GM23338 (cell line): ENCODE measurements around the gene ANKRD13C. TPM values are rescaled to one million over a fixed set of nuclear protein-coding genes. Genes with fewer than 3 reads are reported as not detected.
"Not testable (repeated sequence)": the region's sequence is repeated elsewhere in the genome, so short reads cannot be mapped to it uniquely, and the experiment has no call there.

Source experiments
- ATAC-seq: fragments of 200-7000 bp; cut with Tn5 transposase; 3 replicates; pipeline ENCODE4 v1.9.1; 2020
- DNase-seq: peaks from one replicate; pipeline ENCODE4 v3.0.0-alpha.2; 2015; ENCODE audit warnings: low spot score
- H2AFZ ChIP-seq: fragments of 200-600 bp; sonication (generic); 2 replicates; pipeline ENCODE4 v1.8.0; 2016; ENCODE audit warnings: antibody characterized with exemption, mild to moderate bottlenecking, moderate library complexity
- H3F3A ChIP-seq: fragments of 200-600 bp; sonication (generic); replicated peaks from 2 replicates; pipeline ENCODE4 v1.8.0; 2017; ENCODE audit warnings: antibody characterized with exemption, mixed run types, low read depth
- H3K27ac ChIP-seq: fragments of 200-600 bp; sonication (generic); 2 replicates; pipeline ENCODE4 v1.6.1; 2016; ENCODE audit warnings: low read depth
- H3K27me3 ChIP-seq: fragments of 200-600 bp; sonication (generic); 2 replicates; pipeline ENCODE4 v1.8.0; 2016; ENCODE audit warnings: mild to moderate bottlenecking, mixed run types, moderate library complexity; ENCODE audit not compliant: insufficient read depth
- H3K36me3 ChIP-seq: fragments of 200-600 bp; sonication (generic); 2 replicates; pipeline ENCODE4 v1.8.0; 2016; ENCODE audit warnings: mild to moderate bottlenecking; ENCODE audit not compliant: insufficient read depth
- H3K4me1 ChIP-seq: fragments of 200-600 bp; sonication (generic); 2 replicates; pipeline ENCODE4 v1.8.0; 2016; ENCODE audit warnings: mild to moderate bottlenecking, moderate library complexity; ENCODE audit not compliant: insufficient read depth
- H3K4me2 ChIP-seq: fragments of 200-600 bp; sonication (generic); 2 replicates; pipeline ENCODE4 v1.7.1; 2017; ENCODE audit warnings: mixed run types
- H3K4me3 ChIP-seq: fragments of 200-600 bp; sonication (generic); 2 replicates; pipeline ENCODE4 v1.6.1; 2016; ENCODE audit warnings: mixed run types
- H3K79me2 ChIP-seq: fragments of 200-600 bp; sonication (generic); replicated peaks from 2 replicates; pipeline ENCODE4 v1.8.0; 2017; ENCODE audit warnings: mild to moderate bottlenecking; ENCODE audit not compliant: insufficient read depth
- H3K9me2 ChIP-seq: fragments of 200-600 bp; sonication (generic); 2 replicates; pipeline ENCODE4 v1.8.0; 2017; ENCODE audit not compliant: insufficient read depth
- H4K20me1 ChIP-seq: fragments of 200-600 bp; sonication (generic); replicated peaks from 2 replicates; pipeline ENCODE4 v1.8.0; 2017; ENCODE audit warnings: mild to moderate bottlenecking; ENCODE audit not compliant: insufficient read depth
- H3K27ac Mint-ChIP-seq: 2 replicates; pipeline ENCODE4 v1.8.0; 2020; ENCODE audit warnings: inconsistent platforms, mild to moderate bottlenecking, moderate library complexity, mixed read lengths
- H3K27me3 Mint-ChIP-seq: 3 replicates; pipeline ENCODE4 v1.8.0; 2022; ENCODE audit warnings: low read depth, mild to moderate bottlenecking, moderate library complexity, mixed read lengths, inconsistent platforms; ENCODE audit not compliant: insufficient read depth, poor library complexity
- H3K36me3 Mint-ChIP-seq: 3 replicates; pipeline ENCODE4 v1.8.0; 2021; ENCODE audit warnings: low read depth, mild to moderate bottlenecking, inconsistent platforms, moderate library complexity, mixed read lengths
- H3K4me1 Mint-ChIP-seq: 3 replicates; pipeline ENCODE4 v1.8.0; 2020; ENCODE audit warnings: mild to moderate bottlenecking, inconsistent platforms, mixed read lengths
- H3K4me3 Mint-ChIP-seq: 3 replicates; pipeline ENCODE4 v1.8.0; 2021; ENCODE audit warnings: moderate library complexity, mild to moderate bottlenecking, inconsistent platforms, mixed read lengths
- H3K9me3 Mint-ChIP-seq: 3 replicates; pipeline ENCODE4 v1.8.0; 2020; ENCODE audit warnings: moderate library complexity, mild to moderate bottlenecking, inconsistent platforms, mixed read lengths
- CREB1 ChIP-seq: fragments of 250-450 bp; sonication (Bioruptor Pico); IDR thresholded peaks from 2 replicates; pipeline ENCODE4 v1.5.0; 2020; ENCODE audit warnings: low read depth, mild to moderate bottlenecking, moderate library complexity
- EZH2phosphoT487 ChIP-seq: fragments of 200-600 bp; sonication (generic); IDR thresholded peaks from one replicate; pipeline ENCODE4 v1.8.1; 2018; ENCODE audit warnings: antibody characterized with exemption; ENCODE audit not compliant: unreplicated experiment
- JUNB ChIP-seq: IDR thresholded peaks from one replicate; pipeline ENCODE4 v1.6.1; 2016; ENCODE audit warnings: antibody characterized with exemption; ENCODE audit not compliant: unreplicated experiment
- STAT1 ChIP-seq: IDR thresholded peaks from one replicate; pipeline ENCODE4 v1.6.1; 2016; ENCODE audit warnings: antibody characterized with exemption; ENCODE audit not compliant: unreplicated experiment
- ZNF114 ChIP-seq: fragments of 250-450 bp; sonication (Bioruptor Pico); IDR thresholded peaks from 2 replicates; pipeline ENCODE4 v1.5.0; 2020; ENCODE audit warnings: mild to moderate bottlenecking, moderate library complexity
- ZNF331 ChIP-seq: fragments of 250-450 bp; sonication (Bioruptor Pico); IDR thresholded peaks from 2 replicates; pipeline ENCODE4 v1.5.0; 2020; ENCODE audit warnings: low read depth, mild to moderate bottlenecking, moderate library complexity
- polyA plus RNA-seq: library from polyadenylated mRNA; unstranded; fragments of >200 nt; fragmentation: Nextera tagmentation; extraction: Ambion mirVana; gene quantifications from 2 replicates; pipeline ENCODE4 v1.2.1, GENCODE V29; 2016
- total RNA-seq: library from RNA; depleted of rRNA; stranded (reverse); fragments of >200 nt; shearing (Covaris generic); gene quantifications from 2 replicates; pipeline ENCODE4 v1.2.3, GENCODE V29; 2014
- TF ChIP-seq, protein P1 (sequence below): fragments of 250-450 bp; sonication (Bioruptor Pico); IDR thresholded peaks from 2 replicates; pipeline ENCODE4 v1.5.0; 2020; ENCODE audit warnings: mild to moderate bottlenecking, moderate library complexity

Gene ANKRD13C
- total and polyA plus RNA-seq, 2 experiments from 2014 or later: 12.3 to 32.5 TPM

DNA sequence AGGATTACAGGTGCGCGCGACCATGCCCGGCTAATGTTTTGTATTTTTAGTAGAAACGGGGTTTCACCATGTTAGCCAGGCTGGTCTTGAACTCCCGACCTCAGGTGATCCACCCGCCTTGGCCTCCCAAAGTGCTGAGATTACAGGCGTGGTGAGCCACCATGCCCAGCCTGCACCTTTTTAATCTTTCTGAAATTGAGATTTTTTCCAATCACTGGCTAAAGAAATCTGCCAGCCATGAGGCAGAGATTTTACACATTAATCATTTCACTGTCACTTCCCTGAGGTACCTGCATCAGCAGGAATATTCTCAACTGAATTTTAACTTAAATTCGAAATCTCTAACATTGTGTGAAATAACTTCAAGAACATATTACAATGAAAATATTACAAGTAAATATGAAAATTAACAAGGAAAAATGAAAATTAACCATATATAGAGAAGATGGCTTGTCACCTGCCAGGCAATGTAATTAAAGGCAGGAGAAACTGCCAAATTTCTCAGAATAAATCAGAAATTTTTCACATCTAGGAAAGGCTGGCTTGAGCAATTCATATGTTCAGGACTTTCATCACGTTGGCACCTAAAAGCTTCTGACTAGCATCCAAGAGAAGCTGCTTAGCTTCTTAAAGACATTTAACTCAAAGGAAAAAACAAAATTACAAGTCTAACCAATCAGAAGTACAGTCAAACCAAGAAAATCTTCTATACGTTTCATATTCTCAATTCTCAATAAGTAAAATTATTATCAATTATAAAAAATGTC lies 5.9 kb downstream of the ANKRD13C start:
- Histone ChIP-seq H3K27ac (no peak overlapping the region), H3K4me2 (no peak overlapping the region), H3K4me1 (peaks cover 7% of the 10 kb centered on the region), H3K4me3 (no peak overlapping the region), H2AFZ (no peak overlapping the region), H3K9me2 (no peaks in the 10 kb centered on the region), H3K36me3 (no peaks in the 10 kb centered on the region), H4K20me1 (peaks cover 43% of the 10 kb centered on the region), H3K27me3 (no peaks in the 10 kb centered on the region), H3F3A (no peaks in the 10 kb centered on the region), H3K79me2 (peaks cover 100% of the 10 kb centered on the region)
- H3K4me1 Mint-ChIP-seq: peaks cover 8% of the 10 kb centered on the region; the same call in 2 of the 3 replicates
- TF ChIP-seq ZNF114 (no peak), STAT1 (no peak)
- peaks cover under 1% of the 10 kb centered on the region for H3K27me3 Mint-ChIP-seq
- no peak for DNase-seq
- no peak overlapping the region for H3K4me3 Mint-ChIP-seq
- peaks cover 11% of the 10 kb centered on the region for H3K36me3 Mint-ChIP-seq
- no peak overlapping the region for H3K27ac Mint-ChIP-seq
- H3K9me3 Mint-ChIP-seq: no peaks in the 10 kb centered on the region
- ATAC-seq: no peak

DNA sequence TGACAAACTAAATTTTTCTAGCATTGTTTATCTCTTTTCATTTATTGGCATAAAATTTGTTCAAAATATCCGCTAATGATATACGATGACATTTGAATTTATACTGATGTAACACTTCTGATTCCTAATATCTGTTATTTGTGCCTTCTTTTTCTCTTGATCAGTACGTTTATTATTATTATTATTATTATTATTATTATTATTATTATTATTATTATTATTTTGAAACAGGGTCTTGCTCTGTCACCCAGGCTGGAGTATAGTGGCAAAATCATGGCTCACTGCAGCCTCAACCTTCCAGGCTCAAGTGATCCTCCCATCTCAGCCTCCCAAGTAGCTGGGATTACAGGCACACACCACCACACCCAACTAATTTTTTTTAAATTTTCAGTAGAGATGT lies 14.9 kb downstream of the ANKRD13C start:
- H3K4me2 ChIP-seq, H3K27me3 ChIP-seq, DNase-seq, H4K20me1 ChIP-seq, H3K4me1 Mint-ChIP-seq, H3K36me3 ChIP-seq, H3K4me1 ChIP-seq, H3K27ac ChIP-seq, H3F3A ChIP-seq, H3K4me3 ChIP-seq, H3K27ac Mint-ChIP-seq, H3K4me3 Mint-ChIP-seq, H2AFZ ChIP-seq, H3K27me3 Mint-ChIP-seq, H3K9me3 Mint-ChIP-seq, ATAC-seq, H3K9me2 ChIP-seq: not testable (repeated sequence)
- H3K36me3 Mint-ChIP-seq: peaks cover 16% of the 10 kb centered on the region; the same call in 2 of the 3 replicates
- peaks cover 90% of the 10 kb centered on the region for H3K79me2 ChIP-seq

DNA sequence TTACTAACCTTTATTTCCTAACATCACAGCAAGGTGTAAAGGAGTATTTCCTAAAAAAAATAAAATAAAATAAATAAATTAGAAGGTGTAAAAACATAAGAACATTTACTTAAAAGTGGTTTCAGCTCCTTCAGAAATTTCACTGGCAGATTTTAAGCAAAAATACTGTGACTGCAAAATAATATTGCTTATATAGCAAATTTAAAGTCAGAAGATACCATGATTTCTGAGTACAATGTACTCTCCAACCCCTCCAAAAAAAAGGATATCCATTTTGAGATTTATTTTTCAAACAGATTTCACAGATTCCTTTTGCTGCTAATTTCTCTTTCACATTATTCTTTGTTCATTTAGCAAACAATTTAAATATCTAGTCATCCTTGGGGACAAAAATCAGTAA lies 18.5 kb downstream of the ANKRD13C start:
- H4K20me1 ChIP-seq: peaks cover 2% of the 10 kb centered on the region

More for the DNA sequence above, 18.5 kb downstream of the ANKRD13C start:
- H2AFZ ChIP-seq: no peak overlapping the region
- Mint-ChIP-seq H3K36me3 (peaks cover 16% of the 10 kb centered on the region; the same call in 2 of the 3 replicates), H3K27ac (no peak overlapping the region), H3K9me3 (no peaks in the 10 kb centered on the region), H3K27me3 (no peaks in the 10 kb centered on the region), H3K4me1 (peaks cover 4% of the 10 kb centered on the region; the same call in 2 of the 3 replicates), H3K4me3 (no peak overlapping the region)
- H3K9me2 ChIP-seq: no peaks in the 10 kb centered on the region
- H3K79me2 ChIP-seq: peaks cover 84% of the 10 kb centered on the region
- DNase-seq (no peak), ATAC-seq (no peak)
- no peak for TF ChIP-seq JUNB
- no peak for TF ChIP-seq CREB1 (CRISPR knock-in tag)
- TF ChIP-seq ZNF331 (CRISPR knock-in tag): no peak
- TF ChIP-seq, protein P1, sequence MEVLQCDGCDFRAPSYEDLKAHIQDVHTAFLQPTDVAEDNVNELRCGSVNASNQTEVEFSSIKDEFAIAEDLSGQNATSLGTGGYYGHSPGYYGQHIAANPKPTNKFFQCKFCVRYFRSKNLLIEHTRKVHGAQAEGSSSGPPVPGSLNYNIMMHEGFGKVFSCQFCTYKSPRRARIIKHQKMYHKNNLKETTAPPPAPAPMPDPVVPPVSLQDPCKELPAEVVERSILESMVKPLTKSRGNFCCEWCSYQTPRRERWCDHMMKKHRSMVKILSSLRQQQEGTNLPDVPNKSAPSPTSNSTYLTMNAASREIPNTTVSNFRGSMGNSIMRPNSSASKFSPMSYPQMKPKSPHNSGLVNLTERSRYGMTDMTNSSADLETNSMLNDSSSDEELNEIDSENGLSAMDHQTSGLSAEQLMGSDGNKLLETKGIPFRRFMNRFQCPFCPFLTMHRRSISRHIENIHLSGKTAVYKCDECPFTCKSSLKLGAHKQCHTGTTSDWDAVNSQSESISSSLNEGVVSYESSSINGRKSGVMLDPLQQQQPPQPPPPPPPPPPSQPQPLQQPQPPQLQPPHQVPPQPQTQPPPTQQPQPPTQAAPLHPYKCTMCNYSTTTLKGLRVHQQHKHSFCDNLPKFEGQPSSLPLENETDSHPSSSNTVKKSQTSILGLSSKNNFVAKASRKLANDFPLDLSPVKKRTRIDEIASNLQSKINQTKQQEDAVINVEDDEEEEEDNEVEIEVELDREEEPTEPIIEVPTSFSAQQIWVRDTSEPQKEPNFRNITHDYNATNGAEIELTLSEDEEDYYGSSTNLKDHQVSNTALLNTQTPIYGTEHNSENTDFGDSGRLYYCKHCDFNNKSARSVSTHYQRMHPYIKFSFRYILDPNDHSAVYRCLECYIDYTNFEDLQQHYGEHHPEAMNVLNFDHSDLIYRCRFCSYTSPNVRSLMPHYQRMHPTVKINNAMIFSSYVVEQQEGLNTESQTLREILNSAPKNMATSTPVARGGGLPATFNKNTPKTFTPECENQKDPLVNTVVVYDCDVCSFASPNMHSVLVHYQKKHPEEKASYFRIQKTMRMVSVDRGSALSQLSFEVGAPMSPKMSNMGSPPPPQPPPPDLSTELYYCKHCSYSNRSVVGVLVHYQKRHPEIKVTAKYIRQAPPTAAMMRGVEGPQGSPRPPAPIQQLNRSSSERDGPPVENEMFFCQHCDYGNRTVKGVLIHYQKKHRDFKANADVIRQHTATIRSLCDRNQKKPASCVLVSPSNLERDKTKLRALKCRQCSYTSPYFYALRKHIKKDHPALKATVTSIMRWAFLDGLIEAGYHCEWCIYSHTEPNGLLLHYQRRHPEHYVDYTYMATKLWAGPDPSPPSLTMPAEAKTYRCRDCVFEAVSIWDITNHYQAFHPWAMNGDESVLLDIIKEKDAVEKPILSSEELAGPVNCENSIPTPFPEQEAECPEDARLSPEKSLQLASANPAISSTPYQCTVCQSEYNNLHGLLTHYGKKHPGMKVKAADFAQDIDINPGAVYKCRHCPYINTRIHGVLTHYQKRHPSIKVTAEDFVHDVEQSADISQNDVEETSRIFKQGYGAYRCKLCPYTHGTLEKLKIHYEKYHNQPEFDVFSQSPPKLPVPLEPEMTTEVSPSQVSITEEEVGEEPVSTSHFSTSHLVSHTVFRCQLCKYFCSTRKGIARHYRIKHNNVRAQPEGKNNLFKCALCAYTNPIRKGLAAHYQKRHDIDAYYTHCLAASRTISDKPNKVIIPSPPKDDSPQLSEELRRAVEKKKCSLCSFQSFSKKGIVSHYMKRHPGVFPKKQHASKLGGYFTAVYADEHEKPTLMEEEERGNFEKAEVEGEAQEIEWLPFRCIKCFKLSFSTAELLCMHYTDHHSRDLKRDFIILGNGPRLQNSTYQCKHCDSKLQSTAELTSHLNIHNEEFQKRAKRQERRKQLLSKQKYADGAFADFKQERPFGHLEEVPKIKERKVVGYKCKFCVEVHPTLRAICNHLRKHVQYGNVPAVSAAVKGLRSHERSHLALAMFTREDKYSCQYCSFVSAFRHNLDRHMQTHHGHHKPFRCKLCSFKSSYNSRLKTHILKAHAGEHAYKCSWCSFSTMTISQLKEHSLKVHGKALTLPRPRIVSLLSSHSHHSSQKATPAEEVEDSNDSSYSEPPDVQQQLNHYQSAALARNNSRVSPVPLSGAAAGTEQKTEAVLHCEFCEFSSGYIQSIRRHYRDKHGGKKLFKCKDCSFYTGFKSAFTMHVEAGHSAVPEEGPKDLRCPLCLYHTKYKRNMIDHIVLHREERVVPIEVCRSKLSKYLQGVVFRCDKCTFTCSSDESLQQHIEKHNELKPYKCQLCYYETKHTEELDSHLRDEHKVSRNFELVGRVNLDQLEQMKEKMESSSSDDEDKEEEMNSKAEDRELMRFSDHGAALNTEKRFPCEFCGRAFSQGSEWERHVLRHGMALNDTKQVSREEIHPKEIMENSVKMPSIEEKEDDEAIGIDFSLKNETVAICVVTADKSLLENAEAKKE (CRISPR knock-in tag): no peak
- no peak for TF ChIP-seq STAT1
- no peak for TF ChIP-seq ZNF114
- no peak for TF ChIP-seq EZH2phosphoT487
- H3K27me3 ChIP-seq: no peaks in the 10 kb centered on the region
- no peak overlapping the region for H3K4me3 ChIP-seq
- no peak overlapping the region for H3K27ac ChIP-seq
- H3F3A ChIP-seq: no peaks in the 10 kb centered on the region
- no peak overlapping the region for H3K4me2 ChIP-seq
- no peaks in the 10 kb centered on the region for H3K36me3 ChIP-seq
- H3K4me1 ChIP-seq: no peaks in the 10 kb centered on the region
